ENCODE data around the gene NXPE2.
"Not testable (repeated sequence)": the region's sequence is repeated elsewhere in the genome, so short reads cannot be mapped to it uniquely, and the experiment has no call there.

Gene NXPE2

DNA sequence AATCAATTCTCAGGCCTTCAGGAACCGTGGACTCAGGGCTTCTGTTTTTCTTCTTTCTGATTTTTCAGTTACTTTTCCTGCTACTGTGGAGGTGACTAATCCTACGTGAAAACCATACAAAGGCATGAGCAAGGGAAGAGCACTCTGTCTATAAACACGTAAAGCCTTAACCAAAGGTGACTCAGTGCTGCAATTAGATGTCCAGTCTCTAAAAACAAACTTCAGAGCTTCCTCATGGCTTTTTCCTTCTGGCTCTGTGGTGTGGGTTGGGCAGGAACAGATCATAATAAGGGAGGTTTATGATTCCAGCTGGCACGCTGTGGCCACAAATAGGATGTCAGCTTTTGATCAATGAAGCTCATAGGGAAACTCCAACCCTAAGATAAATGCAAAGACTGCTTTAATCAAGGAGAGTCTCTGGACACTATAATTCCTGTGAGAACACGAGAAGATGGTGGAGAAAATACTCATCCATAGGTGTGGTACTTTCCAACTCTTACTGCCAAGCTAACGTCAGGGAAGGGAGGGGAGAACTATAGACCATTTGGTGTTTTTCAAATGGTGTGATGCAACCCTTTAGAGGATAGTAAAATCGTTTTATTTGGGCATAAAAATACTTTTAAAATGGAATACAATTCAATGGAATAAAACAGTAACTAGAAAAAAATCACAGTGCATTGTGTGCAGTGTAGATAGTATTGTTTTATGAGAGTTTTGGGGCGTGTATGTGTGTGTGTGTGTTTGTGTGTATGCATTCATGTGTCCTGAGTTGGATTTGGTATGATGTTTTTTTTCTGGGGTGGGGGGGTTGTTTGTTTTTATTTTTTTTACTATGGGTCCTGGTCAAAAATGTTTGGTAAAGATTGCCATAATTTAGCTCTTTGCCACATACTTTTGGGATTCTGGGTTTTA is at the start of gene NXPE2:
Gene NXPE2 (plus strand): TSS at position 403 of the 912 bp plus-strand sequence. CDS start 49 bp downstream, at position 452.
- DNase-seq, result no peak

DNA sequence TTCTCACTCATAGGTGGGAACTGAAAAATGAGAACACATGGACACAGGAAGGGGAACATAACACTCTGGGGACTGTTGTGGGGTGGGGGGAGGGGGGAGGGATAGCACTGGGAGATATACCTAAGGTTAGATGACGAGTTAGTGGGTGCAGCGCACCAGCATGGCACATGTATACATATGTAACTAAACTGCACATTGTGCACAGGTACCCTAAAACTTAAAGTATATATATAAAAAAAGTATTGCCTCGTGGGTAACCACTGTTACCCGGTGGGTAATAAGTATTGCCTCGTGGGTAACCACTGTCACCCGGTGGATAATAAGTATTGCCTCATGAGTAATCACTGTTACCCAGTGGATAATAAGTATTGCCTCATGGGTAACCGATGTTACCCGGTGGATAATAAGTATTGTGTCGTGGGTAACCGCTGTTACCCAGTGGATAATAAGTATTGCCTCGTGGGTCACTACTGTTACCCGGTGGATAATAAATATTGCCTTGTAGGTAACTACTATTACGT is 46.8 kb upstream of the NXPE2 start:
- DNase-seq, result not testable (repeated sequence)

DNA sequence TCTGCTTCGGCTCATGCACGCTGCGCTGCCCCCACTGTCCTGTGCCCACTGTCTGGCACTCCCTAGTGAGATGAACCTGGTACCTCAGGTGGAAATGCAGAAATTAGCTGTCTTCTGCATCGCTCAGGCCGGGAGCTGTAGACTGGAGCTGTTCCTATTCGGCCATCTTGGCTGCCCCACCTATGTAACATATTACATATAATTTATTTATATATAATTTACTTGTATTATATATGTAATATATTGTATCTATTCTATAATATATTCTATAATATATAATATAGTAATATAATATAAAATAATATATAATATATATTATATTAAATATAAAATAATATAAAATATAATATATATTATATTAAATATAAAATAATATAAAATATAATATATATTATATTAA is 38.9 kb upstream of the NXPE2 start:
- not testable (repeated sequence) for DNase-seq

DNA sequence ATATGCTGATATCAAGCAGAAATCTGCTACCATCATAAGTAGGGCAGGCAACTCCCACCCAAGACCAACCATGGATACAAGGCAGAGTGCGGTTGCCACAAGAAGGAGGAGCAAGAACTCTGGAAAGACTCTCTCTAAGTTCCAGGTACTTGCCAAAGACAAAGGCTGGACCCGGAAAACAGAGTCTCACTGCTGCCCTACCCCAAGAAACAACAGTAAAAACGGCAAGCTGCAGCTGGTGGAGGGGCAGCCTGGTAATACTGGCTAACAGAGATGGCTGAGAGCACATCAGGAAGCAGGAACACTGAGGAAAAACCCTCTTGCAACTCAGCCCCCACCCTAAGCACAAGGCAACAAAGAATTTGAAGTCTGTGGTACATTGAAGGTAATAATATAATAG is 27.7 kb upstream of the NXPE2 start:
- no peak for DNase-seq

DNA sequence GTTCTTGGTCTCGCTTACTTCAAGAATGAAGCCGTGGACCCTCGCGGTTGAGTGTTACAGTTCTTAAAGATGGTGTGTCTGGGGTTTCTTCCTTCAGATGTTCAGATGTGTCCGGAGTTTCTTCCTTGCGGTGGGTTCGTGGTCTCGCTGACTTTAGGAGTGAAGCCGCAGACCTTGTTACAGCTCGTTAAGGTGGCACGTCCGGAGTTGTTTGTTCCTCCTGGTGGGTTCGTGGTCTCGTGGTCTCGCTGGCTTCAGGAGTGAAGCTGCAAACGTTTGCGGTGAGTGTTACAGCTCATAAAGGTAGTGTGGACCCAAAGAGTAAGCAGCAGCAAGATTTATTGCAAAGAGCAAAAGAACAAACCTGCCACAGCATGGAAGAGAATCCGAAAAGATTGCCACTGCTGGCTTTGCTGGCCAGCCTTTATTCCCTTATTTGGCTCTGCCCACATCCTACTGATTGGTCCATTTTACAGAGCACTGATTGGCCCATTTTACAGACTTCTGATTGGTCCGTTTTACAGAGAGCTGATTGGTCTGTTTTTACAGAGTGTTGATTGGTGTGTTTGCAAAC is 27.1 kb upstream of the NXPE2 start:
- DNase-seq, result no peak

DNA sequence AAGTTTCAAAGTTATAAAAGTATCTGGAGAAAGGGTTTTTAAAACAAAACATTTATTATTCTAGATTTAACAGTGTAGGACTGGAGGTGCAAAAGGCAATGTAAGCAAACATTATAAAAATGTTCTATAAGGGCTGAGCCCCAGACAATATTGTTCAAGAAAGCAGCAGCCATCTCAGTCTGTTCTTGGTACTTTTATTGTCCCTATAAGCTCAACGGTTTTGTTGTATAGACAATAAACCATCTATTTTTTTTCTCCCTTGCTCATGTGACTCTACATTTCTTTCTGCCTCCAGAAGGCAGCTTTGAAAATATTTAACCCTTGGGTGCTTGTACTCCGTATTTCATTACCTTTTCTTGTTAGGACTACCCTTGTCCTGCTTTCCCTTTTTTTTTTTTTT is 25.2 kb upstream of the NXPE2 start:
- no peak for DNase-seq

DNA sequence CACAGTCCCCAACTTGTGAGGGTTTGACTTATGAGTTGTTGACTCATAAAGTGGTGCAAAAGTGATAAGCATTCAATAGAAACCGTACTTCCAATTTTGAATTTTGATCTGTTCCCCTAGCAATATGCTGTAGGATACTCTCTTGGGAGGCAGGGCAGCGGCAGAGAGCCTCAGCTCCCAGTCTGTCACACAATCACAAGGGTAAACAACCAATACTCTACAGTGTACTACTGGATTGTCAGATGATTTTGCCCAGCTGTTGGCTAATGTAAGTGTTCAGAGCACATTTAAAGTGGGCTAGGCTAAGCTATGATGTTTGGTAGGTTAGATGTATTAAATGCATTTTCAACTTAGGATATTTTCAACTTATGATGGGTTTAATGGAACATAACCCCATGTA is 13.7 kb upstream of the NXPE2 start:
- DNase-seq, result no peak

DNA sequence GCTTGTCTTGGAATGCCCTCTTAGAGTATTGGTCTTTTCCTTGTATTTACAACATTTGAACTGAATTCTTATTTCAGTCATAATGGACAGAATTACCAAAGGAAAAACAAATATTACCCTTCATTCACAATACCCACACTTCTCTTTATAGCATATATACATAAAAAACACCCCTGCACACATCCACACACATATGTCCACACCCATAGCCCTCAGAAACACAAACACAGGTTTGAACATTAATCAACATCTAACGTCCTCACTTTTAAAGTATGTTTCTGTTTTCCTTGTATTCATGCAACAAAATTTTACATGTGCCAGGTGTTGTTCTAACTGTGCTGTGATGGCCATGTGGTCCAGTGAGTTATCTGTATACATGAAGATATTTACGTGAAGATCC is 11.6 kb upstream of the NXPE2 start:
- DNase-seq, result no peak

DNA sequence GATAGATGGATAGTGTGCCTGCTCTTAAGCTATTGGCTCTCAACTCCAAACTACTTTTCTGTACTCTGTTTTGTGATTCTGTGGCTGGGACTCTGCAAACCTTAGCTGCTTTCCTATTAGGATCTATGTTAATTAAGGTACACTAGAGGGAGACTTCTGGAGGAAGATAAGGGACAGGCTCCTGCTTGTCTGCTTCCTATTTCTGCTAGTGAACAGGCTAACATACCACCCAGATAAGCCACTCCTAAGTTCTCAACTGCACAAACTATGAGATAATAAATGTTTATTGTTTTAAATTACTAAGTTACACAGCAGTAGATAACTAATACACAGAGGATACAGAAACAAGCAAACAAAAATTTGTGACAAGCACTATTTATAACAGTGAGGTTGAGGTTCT is 10.2 kb upstream of the NXPE2 start:
- DNase-seq, result no peak

DNA sequence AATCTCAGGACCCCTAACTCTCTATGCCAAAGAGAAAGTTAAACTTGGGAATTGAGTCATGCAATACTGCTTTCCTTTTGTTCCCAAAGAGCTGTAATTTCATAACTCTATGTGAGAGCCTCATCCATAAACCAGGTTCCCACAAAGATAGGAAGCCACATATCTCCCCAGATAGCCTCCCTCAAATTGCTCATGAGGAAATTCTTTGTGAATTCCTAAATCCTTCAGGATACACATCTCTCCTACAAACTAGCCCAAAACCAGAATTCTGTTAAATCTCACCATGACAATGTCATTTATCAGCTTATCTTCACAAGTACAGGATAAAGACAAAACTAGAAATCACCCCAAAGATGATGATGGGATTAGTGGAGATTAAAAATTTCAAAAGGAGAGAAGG is 4.7 kb upstream of the NXPE2 start:
- no peak for DNase-seq

DNA sequence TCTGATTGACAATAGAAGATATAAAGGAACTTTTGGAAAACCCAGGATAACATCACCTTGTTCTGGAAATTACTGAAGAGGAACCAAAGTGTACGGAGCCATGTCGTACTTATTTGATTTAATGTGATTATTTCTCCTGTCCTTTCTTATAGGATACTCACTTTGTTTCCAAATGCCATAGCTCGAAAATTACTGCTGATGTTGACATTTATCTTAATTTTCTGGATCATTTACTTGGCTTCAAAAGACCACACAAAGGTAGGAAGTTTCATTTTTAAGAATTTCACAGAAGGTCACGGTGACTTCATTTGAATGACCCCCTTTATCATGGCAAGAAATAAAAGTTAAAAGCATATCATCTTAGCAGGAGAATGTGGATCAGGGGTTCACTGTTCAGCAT is 1.2 kb downstream of the NXPE2 start:
- DNase-seq, result no peak

DNA sequence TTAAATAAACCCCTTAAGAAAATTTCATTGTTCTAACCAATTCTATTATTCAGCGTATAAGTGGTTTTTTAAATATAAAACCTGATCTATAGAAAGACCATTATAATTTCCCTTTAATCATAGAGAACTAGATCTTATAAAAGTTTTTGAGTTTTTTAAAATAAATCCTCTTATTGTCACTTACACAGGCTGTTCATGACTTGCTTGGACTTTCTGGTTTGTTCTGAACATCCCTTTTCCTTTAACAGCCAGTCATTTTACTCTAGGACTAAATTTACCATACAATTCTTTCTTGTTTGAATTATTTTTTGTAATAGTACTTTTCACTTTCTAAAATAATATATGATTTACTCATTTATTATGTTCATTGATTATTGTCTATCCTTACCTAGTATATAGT is 4.7 kb downstream of the NXPE2 start:
- DNase-seq, result no peak

DNA sequence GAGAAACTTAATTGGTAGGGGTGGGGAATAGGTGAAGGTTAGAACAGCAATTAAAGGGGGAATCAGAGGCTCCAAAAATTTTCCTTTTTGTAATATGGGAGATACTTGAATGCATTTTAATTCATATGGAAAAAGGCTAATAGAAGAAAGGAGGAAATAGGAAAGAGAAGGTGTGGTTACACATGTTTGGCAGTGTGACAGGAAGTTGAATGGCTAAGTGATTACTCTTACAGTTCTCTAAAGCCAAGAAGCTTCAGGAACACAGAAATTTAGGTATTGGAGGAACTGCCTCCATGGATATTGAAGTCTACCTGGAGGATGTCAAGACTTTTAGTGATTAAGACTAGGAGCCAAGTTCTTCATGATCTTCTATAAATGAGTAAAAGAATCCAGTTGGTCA is 6.3 kb downstream of the NXPE2 start:
- DNase-seq, result no peak

DNA sequence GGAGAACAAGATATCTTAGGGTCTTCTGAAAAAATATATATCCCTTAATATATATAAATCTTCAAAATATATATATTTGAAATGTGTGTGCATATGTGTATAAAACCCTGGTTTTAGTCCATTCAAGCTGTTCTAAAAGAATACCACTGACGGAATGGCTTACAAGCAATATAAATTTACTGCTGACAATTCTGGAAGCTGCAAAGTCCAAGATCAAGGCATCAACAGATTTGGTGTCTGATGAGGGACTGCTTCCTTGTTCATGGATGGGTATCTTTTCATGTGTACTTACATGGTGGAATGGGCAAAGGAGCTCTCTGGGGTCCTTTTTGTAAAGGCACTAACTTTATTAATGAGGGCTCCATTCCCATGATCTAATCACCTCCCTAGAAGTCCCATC is 6.8 kb downstream of the NXPE2 start:
- no peak for DNase-seq

DNA sequence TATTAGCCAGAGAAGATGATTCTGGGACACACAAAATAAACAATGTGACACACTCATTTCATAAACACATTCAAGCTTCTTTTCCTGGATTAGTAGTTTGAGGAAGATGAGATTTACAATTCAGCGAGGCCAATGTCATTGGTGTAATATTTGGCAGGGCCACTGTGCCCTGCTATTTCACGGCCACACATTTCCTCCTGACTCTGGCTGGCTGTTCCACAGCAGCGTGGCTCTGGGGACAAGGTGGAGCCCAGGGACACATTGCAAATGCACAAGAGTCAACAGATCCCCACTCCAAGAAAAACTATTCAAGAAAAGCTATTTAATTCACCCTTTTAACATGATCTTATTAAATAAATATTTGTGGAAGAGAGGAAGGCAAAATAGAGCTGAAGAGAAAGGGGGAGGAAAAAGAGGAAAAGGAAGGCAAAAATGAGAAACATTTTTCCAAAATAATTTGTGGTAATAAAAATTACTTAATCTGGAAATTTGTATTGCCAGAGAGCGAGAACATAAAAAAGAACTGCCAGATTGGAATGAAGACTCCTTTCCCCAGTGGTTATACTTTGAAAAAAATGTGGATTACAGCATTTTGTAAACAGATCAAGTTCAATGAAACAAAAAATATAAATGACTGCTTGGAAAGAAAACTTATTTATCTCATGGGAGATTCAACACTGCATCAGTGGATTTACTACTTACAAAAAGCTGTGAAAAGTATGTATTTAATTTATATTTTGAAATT is 27.1 kb downstream of the NXPE2 start:
- no peak for DNase-seq

DNA sequence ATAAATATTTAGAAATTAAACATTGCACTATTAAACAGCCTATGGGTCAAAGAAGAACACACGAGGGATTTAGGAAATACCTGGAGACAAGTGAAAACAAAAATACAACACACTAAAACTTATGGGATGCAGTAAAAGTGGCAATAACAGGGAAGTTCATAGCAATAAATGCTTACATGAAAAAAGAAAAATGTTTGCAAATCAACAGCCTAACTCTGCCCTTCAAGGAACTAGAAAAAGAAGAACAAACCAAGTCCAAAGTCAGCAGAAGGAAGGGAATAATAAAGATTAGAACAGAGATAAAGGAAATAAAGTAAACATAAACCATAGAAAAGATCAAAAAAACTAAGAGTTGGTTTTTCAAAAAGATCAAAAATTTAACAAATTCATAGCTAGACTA is 31.6 kb downstream of the NXPE2 start:
- DNase-seq, result no peak

DNA sequence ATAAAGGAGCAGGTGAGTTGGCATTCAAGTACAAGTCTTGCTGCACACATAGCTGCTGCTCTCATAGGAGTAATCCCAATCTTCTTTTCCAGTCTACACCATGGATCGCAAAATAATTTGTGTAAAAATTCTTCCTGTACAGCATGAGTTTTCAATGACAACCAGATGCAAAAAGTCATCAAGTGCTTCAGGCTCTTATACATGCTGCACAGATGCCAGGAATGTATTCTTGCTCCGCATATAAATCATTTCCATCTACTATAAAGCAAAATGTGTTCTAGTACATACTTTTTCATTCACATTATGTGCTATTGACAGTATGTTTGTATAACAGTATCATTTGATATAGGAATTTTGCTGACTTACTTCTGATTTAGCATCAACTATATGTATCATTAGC is 35.4 kb downstream of the NXPE2 start:
- DNase-seq, result no peak

DNA sequence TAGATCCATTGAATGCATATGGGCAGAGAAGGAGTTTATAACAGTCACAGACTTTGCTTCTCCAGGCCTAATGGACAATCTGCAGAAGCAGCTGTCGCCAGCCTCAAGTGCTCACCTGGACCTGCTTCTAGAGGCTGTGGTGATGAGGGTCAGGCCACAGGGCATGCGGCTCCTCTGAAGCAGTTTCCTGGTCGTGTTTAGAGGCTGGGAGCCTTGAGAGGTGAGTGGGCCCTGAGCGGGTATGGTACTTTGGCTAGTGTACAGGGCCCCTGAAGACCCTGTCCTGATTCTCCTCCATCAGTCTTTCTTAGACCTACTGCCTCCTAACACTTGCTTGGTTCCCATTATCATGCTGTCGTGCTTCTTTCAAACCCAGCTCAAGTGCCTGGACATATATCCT is 41.2 kb downstream of the NXPE2 start:
- DNase-seq, result no peak

DNA sequence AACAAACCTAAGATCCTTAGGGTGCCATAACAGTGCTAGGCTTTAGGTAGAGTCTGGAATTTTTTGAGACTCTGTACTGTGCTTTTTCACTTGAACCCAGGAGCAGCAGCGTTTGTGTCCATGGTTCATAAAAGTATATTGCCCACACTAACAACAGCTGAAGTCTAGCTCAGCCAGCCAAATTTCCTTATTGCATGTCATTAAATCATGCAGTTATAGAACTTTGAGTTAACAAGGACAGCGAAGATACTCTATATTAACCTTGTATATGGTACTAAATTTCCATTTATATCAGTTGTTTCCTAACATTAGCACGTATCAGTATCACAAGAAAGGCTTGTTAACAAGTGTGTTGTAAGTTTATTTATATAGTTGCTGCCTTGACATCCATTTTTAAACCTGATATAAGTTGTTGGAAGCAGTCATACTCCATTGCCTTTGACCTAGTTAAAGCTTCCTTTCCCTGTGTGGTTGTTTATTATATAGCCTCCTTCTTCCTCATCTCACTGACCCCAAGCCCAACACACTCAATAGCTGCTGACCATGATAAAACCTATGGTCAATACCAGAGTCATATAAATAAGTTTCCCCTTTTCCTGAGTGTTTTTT is 46.7 kb downstream of the NXPE2 start:
- no peak for DNase-seq

DNA sequence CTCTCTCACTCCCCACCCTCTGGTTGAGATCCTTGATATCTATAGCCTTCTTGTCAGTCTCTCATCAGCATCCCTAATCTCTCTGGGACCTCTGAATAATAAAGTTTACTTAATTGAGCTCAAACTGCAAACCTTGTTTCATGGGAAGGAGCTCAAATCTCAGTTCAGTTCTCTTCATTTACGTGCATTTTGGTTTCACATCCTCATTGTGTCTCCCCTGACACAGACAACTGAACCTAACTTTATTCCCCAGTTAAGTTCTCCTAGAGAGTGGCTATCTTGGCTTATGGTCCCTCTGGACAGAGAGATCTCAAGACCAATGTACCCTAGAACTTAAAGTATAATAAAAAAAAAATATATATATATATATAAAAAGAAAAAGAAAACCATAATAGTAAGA is 47.3 kb downstream of the NXPE2 start:
- DNase-seq, result no peak

DNA sequence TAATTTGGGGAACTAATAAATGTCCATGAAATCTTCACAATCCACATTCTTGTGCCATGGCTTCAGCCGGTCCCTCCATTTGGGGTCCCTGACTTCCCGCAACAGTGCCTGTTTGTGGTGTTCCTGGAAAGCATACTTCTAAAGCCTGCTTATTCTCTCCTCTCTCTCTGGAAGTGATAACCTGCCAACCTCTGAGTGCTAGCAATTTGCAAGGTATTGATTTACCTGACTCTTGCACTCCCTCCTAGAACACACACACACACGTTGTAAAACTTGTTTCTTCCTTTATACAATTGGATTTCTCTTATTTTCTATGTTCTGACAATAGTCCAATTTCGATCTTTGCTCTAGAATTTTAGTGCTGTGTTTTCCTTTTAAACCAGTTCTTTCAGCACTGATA is 58.5 kb downstream of the NXPE2 start:
- no peak for DNase-seq

DNA sequence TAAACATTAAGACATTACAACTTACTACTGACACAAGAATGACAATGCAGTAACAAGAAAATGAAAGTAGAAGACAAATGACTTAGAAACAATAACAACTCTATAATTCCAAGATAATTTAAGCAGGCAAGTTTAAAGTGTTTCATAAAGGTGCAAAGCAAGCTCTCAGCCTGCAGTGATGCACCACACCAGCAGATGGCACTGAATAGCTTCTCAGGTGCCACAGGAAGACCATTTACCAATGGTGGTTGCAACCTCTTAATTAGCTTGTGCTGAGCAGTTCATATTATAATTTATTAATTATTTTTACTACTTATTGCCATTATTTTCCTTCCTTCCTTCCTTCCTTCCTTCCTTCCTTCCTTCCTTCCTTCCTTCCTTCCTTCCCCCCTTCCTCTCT is 60.6 kb downstream of the NXPE2 start:
- DNase-seq, result no peak

DNA sequence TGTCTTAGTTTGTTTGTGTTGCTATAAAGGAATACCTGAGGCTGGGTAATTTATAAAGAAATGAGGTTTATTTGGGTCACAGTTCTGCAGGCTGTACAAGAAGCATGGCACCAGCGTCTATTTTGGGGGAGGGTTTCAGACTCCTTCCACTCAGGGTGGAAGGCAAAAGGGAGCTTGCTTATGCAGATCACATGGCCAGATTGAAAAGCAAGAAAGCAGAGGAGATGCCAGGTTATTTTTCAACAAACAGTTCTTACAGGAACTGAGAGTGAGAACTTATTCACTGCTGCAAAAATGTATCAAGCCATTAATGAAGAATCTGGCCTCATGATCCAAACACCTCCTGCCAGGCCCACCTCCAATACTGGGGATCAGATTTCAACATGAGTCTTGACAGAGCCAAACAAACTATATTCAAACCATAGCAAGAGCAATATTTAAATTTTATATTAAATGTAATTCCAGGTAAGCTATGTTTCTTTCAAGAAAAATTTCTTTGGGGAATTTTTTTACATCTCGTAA is 66.9 kb downstream of the NXPE2 start:
- DNase-seq, result no peak
